GM12864 (cell line): Measurements from ENCODE around the gene SATB1.

ENCODE experiments used
- DNase-seq: peaks from one replicate; pipeline ENCODE4 v3.0.0-alpha.2; 2011; ENCODE audit warnings: low read depth
- H3K4me3 ChIP-seq: 2 replicates; pipeline ENCODE4 v1.5.1; 2011; ENCODE audit warnings: mild to moderate bottlenecking, low read depth, low read length, control low read depth
- TF ChIP-seq, protein P1 (sequence below): IDR thresholded peaks from 2 replicates; pipeline ENCODE4 v1.5.1; 2011; ENCODE audit warnings: low read depth, mild to moderate bottlenecking, moderate library complexity, low read length, control low read depth, inconsistent platforms; ENCODE audit errors: missing control alignments

Gene SATB1

DNA sequence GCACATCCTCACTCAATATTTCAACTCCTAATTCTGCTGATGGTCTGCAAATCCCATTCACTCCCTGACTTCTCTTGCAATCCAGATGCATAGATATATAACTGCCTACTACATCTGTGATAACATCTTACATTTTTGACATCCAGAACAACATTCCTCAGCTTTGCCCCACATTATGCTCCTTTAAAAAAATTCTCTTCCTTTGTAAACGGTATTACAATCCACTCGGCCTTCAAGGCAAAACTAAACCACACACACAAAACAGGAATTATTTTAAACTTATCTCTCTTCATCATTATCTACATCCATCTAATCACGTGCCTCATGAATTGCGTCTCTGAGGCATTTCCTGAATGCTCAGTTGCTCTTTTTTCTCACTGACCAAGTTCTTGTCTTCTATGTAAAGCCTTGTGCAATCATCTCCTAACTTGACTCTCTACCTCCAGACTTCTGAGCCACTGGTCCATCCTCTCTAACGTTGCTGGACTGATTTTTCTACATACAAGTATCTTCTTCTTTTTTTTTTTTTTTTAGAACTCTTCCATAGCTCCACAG is 117.0 kb downstream of the SATB1 start:
- DNase-seq, result no peak
- H3K4me3 ChIP-seq, result no peak overlapping the region
- TF ChIP-seq, protein P1, sequence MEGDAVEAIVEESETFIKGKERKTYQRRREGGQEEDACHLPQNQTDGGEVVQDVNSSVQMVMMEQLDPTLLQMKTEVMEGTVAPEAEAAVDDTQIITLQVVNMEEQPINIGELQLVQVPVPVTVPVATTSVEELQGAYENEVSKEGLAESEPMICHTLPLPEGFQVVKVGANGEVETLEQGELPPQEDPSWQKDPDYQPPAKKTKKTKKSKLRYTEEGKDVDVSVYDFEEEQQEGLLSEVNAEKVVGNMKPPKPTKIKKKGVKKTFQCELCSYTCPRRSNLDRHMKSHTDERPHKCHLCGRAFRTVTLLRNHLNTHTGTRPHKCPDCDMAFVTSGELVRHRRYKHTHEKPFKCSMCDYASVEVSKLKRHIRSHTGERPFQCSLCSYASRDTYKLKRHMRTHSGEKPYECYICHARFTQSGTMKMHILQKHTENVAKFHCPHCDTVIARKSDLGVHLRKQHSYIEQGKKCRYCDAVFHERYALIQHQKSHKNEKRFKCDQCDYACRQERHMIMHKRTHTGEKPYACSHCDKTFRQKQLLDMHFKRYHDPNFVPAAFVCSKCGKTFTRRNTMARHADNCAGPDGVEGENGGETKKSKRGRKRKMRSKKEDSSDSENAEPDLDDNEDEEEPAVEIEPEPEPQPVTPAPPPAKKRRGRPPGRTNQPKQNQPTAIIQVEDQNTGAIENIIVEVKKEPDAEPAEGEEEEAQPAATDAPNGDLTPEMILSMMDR, result no peak

DNA sequence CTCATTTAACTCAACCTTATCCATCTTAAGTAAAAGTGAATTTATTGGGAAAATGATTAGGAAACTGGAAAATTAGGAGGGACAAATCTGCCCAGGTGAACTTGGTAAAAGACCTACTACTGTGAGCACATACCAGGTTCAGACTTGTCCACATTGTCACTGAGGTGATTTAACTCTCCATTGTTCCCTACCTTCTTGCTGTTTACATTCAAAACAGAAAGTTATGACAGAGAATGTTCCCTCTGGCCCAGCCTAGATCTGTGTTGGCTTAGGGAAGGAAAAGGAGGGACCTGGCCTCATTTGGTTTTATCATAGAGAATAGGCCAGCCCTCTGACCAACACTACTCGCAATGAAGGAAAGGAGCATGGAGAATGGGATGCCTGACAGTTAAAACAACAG is 117.6 kb downstream of the SATB1 start:
- TF ChIP-seq, protein P1, result no peak
- DNase-seq, result no peak
- H3K4me3 ChIP-seq, result no peak overlapping the region

DNA sequence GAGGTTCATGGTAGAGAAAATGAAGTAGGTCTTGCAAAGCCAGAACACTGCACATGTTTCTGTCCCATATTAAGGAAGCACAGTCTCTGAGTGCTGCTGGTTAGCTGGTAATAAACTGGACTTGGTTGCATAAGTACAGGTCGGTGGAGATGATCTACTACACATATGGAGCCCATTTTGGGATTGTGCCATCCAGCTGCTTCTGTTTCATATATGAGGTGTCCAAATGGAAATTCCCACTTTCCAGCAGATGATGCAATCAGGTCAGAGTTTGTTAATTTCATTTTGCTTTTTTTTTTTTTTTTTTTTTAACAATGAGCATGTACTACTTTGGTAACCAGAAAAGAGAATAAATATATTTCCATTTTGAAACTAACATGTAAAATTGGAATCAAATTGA is 122.6 kb downstream of the SATB1 start:
- no peak for DNase-seq
- H3K4me3 ChIP-seq, result no peak overlapping the region
- TF ChIP-seq, protein P1, result no peak

DNA sequence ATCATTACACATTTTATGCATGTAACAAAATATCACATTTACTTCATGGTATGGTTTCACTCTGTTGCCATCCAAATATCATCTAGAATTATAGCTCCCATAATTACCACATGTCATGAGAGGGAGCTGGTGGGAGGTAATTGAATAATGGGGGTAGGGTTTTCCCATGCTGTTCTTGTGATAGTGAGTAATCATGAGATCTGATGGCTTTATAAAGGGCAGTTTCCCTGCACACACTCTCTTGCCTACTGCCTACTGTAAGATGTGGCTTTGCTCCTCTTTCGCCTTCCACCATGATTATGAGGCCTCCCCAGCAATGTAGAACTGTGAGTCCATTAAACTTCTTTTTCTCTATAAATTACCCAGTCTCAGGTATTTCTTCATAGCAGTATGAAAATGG is 123.4 kb downstream of the SATB1 start:
- no peak overlapping the region for H3K4me3 ChIP-seq
- TF ChIP-seq, protein P1, result no peak
- no peak for DNase-seq

DNA sequence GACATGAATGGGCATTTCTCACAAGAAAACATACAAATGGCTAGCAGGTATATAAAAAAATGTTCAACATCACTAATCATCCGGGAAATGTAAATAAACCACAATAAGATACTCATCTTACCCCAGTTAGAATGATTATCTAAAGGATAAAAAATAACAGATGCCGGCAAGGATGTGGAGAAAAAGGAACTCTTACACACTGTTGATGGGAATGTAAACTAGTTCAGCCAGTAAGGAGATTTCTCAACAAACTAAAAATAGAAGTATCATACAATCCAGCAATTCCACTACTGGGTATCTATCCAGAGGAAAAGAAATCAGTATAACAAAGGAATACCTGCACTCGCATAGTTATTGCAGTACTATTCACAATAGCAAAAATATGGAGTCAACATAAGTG is 124.2 kb downstream of the SATB1 start:
- no peak for DNase-seq
- H3K4me3 ChIP-seq, result no peak overlapping the region
- TF ChIP-seq, protein P1, result no peak

DNA sequence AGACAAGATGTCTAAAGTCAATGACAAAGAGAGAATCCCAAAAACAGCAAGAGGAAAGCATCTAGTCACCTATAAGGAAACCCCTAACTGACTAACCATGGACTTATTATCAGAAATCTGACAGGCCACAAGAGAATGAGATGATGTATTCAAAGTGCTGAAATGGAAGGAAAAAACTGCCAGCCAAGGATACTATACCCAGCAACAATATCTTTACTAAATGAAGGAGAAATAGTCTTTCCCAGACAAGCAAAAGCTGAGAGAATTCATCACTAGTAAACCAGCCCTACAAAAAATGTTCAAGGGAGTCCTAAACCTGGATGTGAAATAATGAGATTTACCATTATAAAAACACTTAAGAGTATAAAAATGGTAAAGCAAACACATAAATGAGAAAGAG is 128.0 kb downstream of the SATB1 start:
- no peak overlapping the region for H3K4me3 ChIP-seq
- no peak for DNase-seq
- TF ChIP-seq, protein P1, result no peak
